ENCODE measurements around the gene PHF21A.
A peak's percentile ranks its signal among the peaks of the same experiment; 100 is the strongest.

The PHF21A gene

DNA sequence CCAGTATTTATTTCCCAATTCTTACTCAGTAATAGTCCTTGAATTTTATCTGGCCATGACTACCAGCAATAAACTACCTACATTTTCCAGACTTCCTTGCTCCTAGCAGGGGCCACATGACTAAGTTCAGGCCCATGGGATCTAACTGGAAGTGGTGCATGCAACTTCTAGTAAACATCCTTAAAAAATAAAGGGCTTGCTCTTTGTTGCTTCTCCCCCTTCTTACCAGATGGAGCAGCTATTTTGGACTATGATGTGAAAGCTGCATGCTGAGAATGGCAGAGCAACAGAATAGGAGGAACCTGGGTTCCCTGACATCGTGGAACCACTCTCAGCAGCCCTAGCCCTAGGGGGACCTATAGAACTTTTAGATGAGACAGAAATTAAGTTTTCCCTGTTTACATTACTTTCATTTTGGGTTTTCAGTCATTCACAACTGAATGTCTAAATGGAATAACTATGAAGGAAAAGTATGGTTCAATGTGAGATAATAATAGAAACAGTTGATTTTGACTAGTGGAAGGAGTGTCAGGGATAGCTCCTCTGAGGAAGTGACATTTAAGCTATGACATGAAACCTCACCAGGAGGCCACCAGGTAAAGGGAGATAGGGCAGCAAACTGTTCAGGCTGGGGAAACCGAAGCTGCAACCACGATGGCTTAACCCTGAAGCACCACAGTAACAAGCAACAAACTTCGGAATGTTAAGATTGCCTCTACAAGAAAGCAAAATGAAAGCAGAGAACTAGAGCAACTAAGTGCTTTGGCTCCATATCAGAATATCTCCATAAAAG is 48.9 kb downstream of the PHF21A start:
- DNase-seq = no peak

GRCh38 chr11:46071091-46071490 is 50.2 kb downstream of the PHF21A start:
- DNase-seq = no peak

DNA sequence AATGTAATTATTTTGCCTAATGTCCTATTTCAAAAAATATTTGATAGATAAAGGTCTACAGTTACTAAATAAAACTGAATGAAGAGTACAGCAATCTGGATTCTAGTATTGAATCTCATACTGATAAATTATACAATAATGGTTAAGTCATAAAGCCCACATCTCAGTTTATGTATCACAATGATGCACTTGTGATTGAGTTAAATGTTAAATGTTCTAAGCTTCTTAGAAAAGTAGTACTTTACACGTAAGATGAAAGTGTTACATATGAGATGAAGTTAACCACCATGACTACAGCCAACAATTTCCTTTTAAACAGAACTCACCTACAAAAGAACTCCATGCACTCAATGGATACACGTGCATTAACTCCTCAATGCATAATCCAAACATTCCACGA is 51.7 kb downstream of the PHF21A start:
- DNase-seq = no peak

DNA sequence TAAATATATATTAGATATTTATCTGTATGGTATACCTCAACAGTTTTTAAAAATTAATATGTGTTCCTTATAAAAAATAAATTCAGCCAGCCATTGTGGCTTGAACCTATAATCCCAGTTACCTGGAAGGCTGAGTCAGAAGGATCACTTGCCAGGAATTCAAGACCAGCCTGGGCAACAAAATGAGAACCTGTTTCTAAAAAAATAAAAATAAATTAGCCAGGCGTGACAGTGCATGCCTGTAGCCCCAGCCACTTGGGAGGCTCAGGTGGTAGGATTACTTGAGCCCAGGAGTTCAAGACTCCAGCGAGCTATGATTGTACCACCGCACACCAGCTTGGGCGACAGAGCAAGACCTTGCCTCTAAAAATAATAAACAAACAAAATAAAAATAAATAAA is 54.9 kb downstream of the PHF21A start:
- DNase-seq = no peak

GRCh38 chr11:46065681-46066080 is 55.6 kb downstream of the PHF21A start:
- DNase-seq = no peak

DNA sequence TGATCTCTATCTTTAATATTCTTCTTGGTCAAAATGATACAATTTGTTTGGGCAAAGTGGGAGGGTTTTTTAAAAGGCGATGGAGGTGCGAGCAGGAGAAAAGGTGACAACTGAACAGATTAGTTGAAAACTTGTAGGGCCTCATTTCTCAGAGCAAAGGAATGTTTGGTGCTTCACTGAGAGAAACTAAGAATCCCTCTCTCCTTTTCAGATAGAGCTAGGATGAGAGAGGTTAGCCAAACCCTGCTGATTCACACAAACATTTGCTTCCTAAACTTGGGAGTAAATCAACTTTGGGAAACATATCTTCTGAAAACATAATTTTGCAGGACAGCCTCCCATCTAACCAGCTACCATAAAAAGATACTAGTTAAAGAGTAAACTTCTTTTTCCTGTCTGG is 57.0 kb downstream of the PHF21A start:
- peak; percentile 12 for DNase-seq

- no peak for DNase-seq
These were observed 58.1 kb downstream of the PHF21A start for GRCh38 chr11:46063138-46063537.

DNA sequence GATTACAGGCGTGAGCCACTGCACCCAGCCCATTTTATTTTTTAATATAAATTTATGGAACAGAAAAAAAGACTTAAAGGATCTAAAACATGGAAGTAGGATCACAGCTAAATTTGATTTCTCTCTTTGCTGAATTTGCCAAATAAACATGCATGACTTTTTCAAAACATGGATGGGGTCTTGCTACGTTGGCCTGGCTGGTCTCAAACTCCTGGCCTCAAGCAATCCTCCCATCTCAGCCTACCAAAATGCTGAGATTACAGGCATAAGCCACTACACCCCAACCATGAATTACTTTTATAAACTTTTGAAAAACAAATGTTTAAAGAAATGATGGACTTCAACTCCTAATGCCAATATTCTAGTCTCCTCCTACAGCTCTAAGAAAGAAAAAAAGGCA is 61.2 kb downstream of the PHF21A start:
- no peak for DNase-seq

- no peak for DNase-seq
These were observed 63.8 kb downstream of the PHF21A start for GRCh38 chr11:46057489-46057888.

DNA sequence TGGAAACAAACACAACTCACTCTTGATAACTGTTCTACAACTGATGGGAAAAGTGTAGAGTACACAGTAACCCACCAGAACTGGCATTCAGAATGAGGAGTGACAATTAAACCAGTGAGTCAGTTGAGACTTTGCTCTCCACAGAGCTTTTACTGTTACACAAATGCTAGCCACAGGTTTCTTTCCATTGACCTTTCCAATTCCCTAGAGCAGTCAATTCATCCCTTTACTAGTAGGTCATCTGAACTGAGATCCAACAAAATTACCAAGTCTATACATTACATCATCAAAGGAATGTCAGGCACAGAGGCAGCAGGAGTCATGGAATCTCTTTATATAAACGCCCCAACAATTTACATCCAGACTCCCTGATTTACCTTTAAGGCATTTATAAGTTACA is 65.9 kb downstream of the PHF21A start:
- DNase-seq = peak; percentile 73

GRCh38 chr11:46051102-46051501 is 70.2 kb downstream of the PHF21A start:
- DNase-seq = no peak

- no peak for DNase-seq
These were observed 70.6 kb downstream of the PHF21A start for GRCh38 chr11:46050662-46051061.

- DNase-seq = peak; percentile 87
These were observed 71.2 kb downstream of the PHF21A start for GRCh38 chr11:46050003-46050461.

DNA sequence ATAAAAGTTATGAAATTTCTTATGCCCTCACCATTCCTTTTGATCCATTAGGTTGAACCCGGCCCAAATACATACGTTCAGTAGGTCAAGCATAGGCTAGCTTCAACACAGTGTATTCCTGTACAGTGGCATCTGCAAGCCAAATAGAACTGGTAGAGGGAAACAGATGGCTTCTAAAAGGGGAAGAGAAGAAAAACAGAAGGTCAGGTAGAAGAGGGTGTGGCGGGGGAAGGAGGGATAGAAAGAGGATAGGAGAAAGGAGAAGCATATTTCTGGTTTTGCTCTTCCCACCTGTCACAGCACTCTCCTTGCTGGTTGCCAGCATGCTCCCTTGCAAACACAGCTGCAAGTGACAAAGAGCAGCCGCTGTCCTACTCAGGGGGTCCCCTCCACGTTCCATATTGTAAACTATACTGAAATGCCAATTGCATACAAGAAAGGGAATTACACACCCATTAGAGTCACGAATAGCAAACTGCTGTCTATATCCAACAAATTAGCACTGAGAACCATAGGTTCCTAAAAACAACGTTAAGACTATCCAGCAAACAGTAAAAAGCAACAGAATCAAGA is 71.8 kb downstream of the PHF21A start:
- DNase-seq = no peak

DNA sequence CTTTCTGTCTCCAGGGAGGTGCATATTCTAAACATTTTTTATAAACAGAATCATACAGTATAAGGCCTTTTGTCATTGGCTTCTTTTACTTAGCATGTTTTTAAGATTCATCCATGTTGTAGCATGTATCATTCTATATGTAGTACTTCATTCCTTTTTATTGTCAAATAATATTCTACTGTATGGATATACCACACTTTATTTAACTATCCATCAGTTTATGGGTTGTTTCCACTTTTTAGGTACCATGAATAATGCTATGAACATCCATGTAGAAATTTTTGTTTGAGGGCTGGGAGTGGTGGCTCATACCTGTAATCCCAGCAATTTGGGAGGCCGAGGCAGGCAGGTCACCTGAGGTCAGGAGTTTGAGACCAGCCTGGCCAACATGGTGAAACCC is 73.1 kb downstream of the PHF21A start:
- DNase-seq = no peak

GRCh38 chr11:46047520-46047919 is 73.7 kb downstream of the PHF21A start:
- no peak for DNase-seq

DNA sequence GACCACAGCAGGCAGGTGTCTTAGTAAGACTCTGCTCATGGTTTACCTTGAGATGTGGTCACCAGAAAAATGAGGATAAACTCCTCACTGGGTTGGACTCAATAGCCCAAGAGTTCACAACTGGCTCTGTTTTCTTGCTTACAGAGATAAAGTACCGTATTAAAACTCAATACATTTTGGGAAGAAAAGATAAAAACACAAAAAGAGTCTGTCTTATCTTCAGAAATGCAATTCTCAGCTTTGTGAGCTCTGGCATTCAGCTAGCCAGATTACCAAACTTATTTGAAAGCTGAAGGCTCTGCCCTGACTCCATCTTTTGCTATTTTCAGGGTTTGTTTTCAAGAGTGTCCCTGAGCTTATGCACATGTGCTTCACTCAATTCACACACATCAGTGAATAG is 75.4 kb downstream of the PHF21A start:
- DNase-seq = no peak

DNA sequence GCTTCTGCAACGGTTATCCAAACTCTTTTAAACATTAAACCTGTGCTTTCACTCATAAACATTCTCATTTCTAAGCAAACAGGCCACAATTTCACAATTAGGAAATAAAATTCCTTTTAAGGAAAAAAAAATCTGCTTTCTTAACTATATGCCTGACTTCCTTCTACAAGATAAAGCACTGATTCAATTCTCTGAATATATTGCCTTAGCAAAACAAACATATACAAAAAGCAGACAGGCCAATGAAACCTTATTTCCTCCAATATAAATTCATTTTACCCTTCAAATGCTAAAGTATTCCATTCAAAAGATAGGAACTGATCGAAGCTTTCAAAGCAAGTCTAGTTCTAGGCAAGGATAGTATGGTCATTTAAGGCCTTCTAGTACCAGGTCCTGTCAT is 76.7 kb downstream of the PHF21A start:
- no peak for DNase-seq

- peak; percentile 13 for DNase-seq
These were observed 81.3 kb downstream of the PHF21A start for GRCh38 chr11:46039990-46040389.

DNA sequence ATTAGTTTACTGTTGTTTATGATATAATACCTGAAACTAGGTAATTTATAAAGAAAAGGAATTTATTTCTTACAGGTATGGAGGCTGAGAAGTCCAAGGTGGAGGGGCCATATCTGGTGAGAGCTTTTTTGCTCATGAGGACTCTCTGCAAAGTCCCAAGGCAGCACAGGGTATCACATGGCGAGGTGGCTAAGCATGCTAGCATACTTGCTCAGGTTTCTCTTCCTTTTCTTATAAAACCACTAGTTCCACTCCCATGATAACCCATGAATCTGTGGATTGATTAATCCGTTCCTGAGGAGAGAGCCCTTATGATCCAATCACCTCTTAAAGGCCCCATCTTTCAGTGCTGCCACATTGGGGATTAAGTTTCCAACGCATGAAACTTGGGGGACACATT is 82.7 kb downstream of the PHF21A start:
- no peak for DNase-seq

- no peak for DNase-seq
These were observed 84.3 kb downstream of the PHF21A start for GRCh38 chr11:46036969-46037368.

- no peak for DNase-seq
These were observed 85.2 kb downstream of the PHF21A start for GRCh38 chr11:46036009-46036408.

GRCh38 chr11:46034041-46034440 is 87.2 kb downstream of the PHF21A start:
- no peak for DNase-seq

GRCh38 chr11:46026606-46027293 is 94.5 kb downstream of the PHF21A start:
- peak; percentile 48 for DNase-seq

Measured in EL (cell line).